Measurements from ENCODE around the gene PDZD2. TPM values are rescaled to one million over a fixed set of nuclear protein-coding genes. Genes with fewer than 3 reads are reported as not detected.

Gene PDZD2
- total and polyA plus RNA-seq, 3 donors from 2014 or later = 47.3 to 89.1 (median 83.9) TPM

GRCh38 chr5:31916327-31916726 is 277.4 kb downstream of the PDZD2 start:
- intact Hi-C loops (cut with DNase I; ENCODE audit: low total_unique reads) = no loop called here
- H3K27ac ChIP-seq = no peak overlapping the region
- no peak for DNase-seq
- H3K4me1 ChIP-seq = no peaks in the 10 kb centered on the region
- 93 to 96% methylated on average over 8 of the region's 8 CpGs for WGBS, 2 donors
- no peaks in the 10 kb centered on the region for H3K27me3 ChIP-seq
- H3K4me3 ChIP-seq = no peak overlapping the region
- H3K9me3 ChIP-seq = no peaks in the 10 kb centered on the region
- no peaks in the 10 kb centered on the region for H3K36me3 ChIP-seq (ENCODE audit: low read depth, missing control alignments)
- TF ChIP-seq CTCF (IDR thresholded peaks at IDR 0.05) (no peak), POLR2A (IDR thresholded peaks at IDR 0.05) (no peak)

DNA sequence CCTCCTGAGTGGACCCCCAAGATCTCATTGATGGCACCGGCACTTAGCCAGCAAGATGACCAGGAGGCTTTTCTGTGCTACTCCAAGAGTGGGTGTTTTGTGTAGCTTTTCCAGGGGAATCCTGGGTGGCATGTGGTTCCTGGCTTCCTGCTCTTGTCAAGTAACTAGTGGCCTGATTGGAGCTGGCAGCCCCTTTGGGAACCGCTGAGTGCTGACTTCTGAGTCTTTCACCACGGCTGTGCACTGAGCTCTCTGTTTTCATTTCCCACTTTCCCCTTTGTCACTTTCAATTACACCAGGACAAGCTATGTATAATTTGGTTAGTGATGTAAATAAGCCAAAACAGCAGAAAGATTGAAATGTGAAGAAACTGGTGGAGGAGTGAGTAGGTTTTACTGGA is 279.8 kb downstream of the PDZD2 start:
- H3K4me3 ChIP-seq = no peak overlapping the region
- TF ChIP-seq CTCF (IDR thresholded peaks at IDR 0.05) (no peak), POLR2A (IDR thresholded peaks at IDR 0.05) (no peak)
- no peaks in the 10 kb centered on the region for H3K4me1 ChIP-seq
- intact Hi-C loops (cut with DNase I; ENCODE audit: low total_unique reads) = no loop called here
- H3K27me3 ChIP-seq = no peaks in the 10 kb centered on the region
- no peaks in the 10 kb centered on the region for H3K9me3 ChIP-seq
- H3K36me3 ChIP-seq (ENCODE audit: low read depth, missing control alignments) = no peaks in the 10 kb centered on the region
- WGBS, 2 donors = 89% methylated on average over 3 of the region's 3 CpGs
- H3K27ac ChIP-seq = no peak overlapping the region
- DNase-seq = no peak

DNA sequence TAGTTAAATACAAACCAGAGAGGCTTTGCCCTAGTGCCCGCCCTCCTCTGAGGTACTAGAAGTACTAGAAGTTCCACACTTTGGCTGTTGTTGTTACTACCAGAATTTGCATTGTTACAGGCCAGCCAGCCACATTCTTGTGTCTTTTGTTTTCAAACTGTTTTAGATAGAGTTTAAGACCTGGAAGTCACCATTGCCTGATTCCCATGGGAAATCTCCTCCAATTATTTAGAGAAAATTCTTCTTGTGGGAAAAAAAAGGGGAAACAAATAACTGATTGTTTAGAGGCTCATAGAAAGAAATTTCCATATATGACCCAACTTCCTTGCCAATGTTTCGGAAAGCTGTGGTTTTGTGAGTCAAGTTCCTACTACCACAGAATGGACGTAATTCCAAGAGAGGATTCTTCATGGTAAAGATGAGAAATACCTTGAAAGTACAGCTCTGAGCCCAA is 282.9 kb downstream of the PDZD2 start:
- TF ChIP-seq POLR2A (IDR thresholded peaks at IDR 0.05) (no peak), CTCF (IDR thresholded peaks at IDR 0.05) (no peak)
- Histone ChIP-seq H3K36me3 (ENCODE audit: low read depth, missing control alignments) (no peaks in the 10 kb centered on the region), H3K4me3 (no peak overlapping the region), H3K27ac (no peak overlapping the region), H3K9me3 (no peaks in the 10 kb centered on the region), H3K4me1 (no peaks in the 10 kb centered on the region), H3K27me3 (no peaks in the 10 kb centered on the region)
- no peak for DNase-seq
- intact Hi-C loops (cut with DNase I; ENCODE audit: low total_unique reads) = no loop called here
- WGBS, 2 donors = 84 to 86% methylated on average over 3 of the region's 3 CpGs

DNA sequence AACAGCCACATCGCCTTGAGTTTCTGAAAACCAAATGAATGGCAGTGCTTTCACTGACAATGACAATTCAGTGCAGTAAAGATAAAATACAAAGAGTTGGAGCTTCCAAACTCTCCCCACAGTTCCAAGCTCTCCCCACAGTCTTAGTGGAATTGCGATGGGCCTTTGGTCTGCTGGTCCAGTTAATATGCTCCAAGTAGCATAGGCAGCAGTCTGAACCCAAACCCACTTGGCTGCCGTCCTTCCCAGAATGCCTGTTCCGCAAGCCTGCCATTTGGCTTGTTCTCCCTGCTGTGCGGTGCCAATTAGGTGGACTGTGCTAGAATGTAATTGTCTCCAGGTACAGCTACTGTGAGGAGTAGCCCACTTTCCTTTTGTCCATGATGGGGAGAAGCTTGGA is 285.1 kb downstream of the PDZD2 start:
- Histone ChIP-seq H3K36me3 (ENCODE audit: low read depth, missing control alignments) (no peaks in the 10 kb centered on the region), H3K4me1 (no peaks in the 10 kb centered on the region), H3K9me3 (no peaks in the 10 kb centered on the region), H3K27me3 (no peaks in the 10 kb centered on the region), H3K27ac (no peak overlapping the region), H3K4me3 (no peak overlapping the region)
- intact Hi-C loops (cut with DNase I; ENCODE audit: low total_unique reads) = no loop called here
- DNase-seq = no peak
- WGBS, 2 donors = 76 to 93% methylated on average over 5 of the region's 5 CpGs
- no peak for TF ChIP-seq CTCF (IDR thresholded peaks at IDR 0.05)
- TF ChIP-seq POLR2A (IDR thresholded peaks at IDR 0.05) = no peak

GRCh38 chr5:31931874-31932273 is 292.9 kb downstream of the PDZD2 start:
- intact Hi-C loops (cut with DNase I; ENCODE audit: low total_unique reads) = no loop called here
- Histone ChIP-seq H3K27me3 (no peaks in the 10 kb centered on the region), H3K27ac (no peak overlapping the region), H3K4me3 (no peak overlapping the region), H3K4me1 (no peaks in the 10 kb centered on the region), H3K9me3 (no peaks in the 10 kb centered on the region), H3K36me3 (ENCODE audit: low read depth, missing control alignments) (no peaks in the 10 kb centered on the region)
- DNase-seq = no peak
- TF ChIP-seq CTCF (IDR thresholded peaks at IDR 0.05) (no peak), POLR2A (IDR thresholded peaks at IDR 0.05) (no peak)
- WGBS, 2 donors = 81 to 89% methylated on average over 4 of the region's 4 CpGs

All from testis (tissue), 3 donors.